SK-N-SH (cell line): Measurements from ENCODE around the gene RNF215. TPM values are rescaled to one million over a fixed set of nuclear protein-coding genes. Genes with fewer than 3 reads are reported as not detected.

Experiments
- CTCF ChIA-PET: fragments of 300-600, 350-600 bp; formaldehyde crosslinking; extraction: SDS; loops from one replicate; lab custom pipeline; 2021; lab: Yijun Ruan, JAX
- POLR2A ChIA-PET: fragments of 350-600 bp; sonication (Branson Sonifier 250); formaldehyde crosslinking; extraction: SDS; loops from one replicate; lab custom pipeline; 2020; ENCODE audit warnings: antibody characterized with exemption, inconsistent platforms; lab: Yijun Ruan, JAX
- DNase-seq: peaks from one replicate; pipeline ENCODE4 v3.0.0; 2012
- H2AFZ ChIP-seq: fragments of 200-600 bp; sonication (generic); 2 replicates; pipeline ENCODE4 v1.8.1; 2016; ENCODE audit warnings: antibody characterized with exemption, mild to moderate bottlenecking, low read depth
- H3F3A ChIP-seq: fragments of 200-600 bp; sonication (generic); replicated peaks from 2 replicates; pipeline ENCODE3; 2016; ENCODE audit warnings: antibody characterized with exemption, mild to moderate bottlenecking; ENCODE audit not compliant: insufficient read depth
- H3K27ac ChIP-seq, 2 experiments: fragments of 200-500 bp in 1 of 2; fragments of 200-600 bp in 1 of 2; sonication (Bioruptor generic) in 1 of 2; sonication (generic), shearing (Covaris generic) in 1 of 2; 2 replicates each; pipeline versions ENCODE4 v1.5.1 to v1.6.1; 2014 to 2016; ENCODE audit warnings: low read depth in 2 of 2, inconsistent platforms in 1 of 2, low read length in 1 of 2, mild to moderate bottlenecking in 1 of 2, mixed read lengths in 1 of 2
- H3K27me3 ChIP-seq: fragments of 200-600 bp; sonication (generic), shearing (Covaris generic); 2 replicates; pipeline ENCODE4 v1.6.1; 2016; ENCODE audit warnings: mixed run types; ENCODE audit not compliant: insufficient read depth
- H3K36me3 ChIP-seq, 2 experiments: fragments of 200-500 bp in 1 of 2; fragments of 200-600 bp in 1 of 2; sonication (Bioruptor generic) in 1 of 2; sonication (generic) in 1 of 2; replicated peaks in 1 of 2; 2 replicates each; pipeline versions ENCODE3 to v1.5.1; 2014 to 2016; ENCODE audit warnings: low read length in 1 of 2, mild to moderate bottlenecking in 1 of 2; ENCODE audit not compliant: insufficient read depth in 2 of 2, control insufficient read depth in 1 of 2
- H3K4me1 ChIP-seq, 2 experiments: fragments of 200-500 bp in 1 of 2; fragments of 200-600 bp in 1 of 2; sonication (Bioruptor generic) in 1 of 2; sonication (generic), shearing (Covaris generic) in 1 of 2; 2 replicates each; pipeline versions ENCODE4 v1.5.1 to v1.6.1; 2014 to 2016; ENCODE audit warnings: low read depth in 1 of 2, low read length in 1 of 2, mixed run types in 1 of 2; ENCODE audit not compliant: insufficient read depth in 2 of 2, control insufficient read depth in 1 of 2
- H3K4me2 ChIP-seq: fragments of 200-600 bp; sonication (generic), shearing (Covaris generic); 2 replicates; pipeline ENCODE4 v1.6.1; 2017; ENCODE audit warnings: mixed run types
- H3K4me3 ChIP-seq, 2 experiments: fragments of 200-500 bp in 1 of 2; fragments of 200-600 bp in 1 of 2; sonication (Bioruptor generic) in 1 of 2; sonication (generic), shearing (Covaris generic) in 1 of 2; 2 replicates each; pipeline versions ENCODE4 v1.5.1 to v1.8.1; 2014 to 2016; ENCODE audit warnings: low read depth in 2 of 2, inconsistent platforms in 1 of 2, low read length in 1 of 2, mild to moderate bottlenecking in 1 of 2, mixed read lengths in 1 of 2, moderate library complexity in 1 of 2
- H3K79me2 ChIP-seq: fragments of 200-600 bp; sonication (generic); 2 replicates; pipeline ENCODE4 v1.8.1; 2017; ENCODE audit warnings: mild to moderate bottlenecking; ENCODE audit not compliant: insufficient read depth
- H3K9ac ChIP-seq: fragments of 200-600 bp; sonication (generic); 2 replicates; pipeline ENCODE4 v1.6.1; 2017; ENCODE audit warnings: mixed run types
- H3K9me2 ChIP-seq: fragments of 200-600 bp; sonication (generic); 2 replicates; pipeline ENCODE4 v1.6.1; 2017; ENCODE audit warnings: mixed run types
- H3K9me3 ChIP-seq: fragments of 200-600 bp; sonication (generic); 2 replicates; pipeline ENCODE4 v1.6.1; 2017; ENCODE audit warnings: mixed run types, mild to moderate bottlenecking, moderate library complexity
- H4K20me1 ChIP-seq: fragments of 200-600 bp; sonication (generic); 2 replicates; pipeline ENCODE4 v1.6.1; 2017; ENCODE audit warnings: mild to moderate bottlenecking, mixed run types; ENCODE audit not compliant: insufficient read depth
- CHD2 ChIP-seq: fragments of 150-350 bp; IDR thresholded peaks from 2 replicates; pipeline ENCODE4 v1.6.1; 2018; ENCODE audit warnings: low read length; ENCODE audit not compliant: partially characterized antibody
- EP300 ChIP-seq, 2 experiments: IDR thresholded peaks; 2 replicates each; pipeline versions ENCODE4 v1.4.0 to v1.6.1; 2012; ENCODE audit warnings: borderline replicate concordance in 1 of 2, low read depth in 1 of 2, low read length in 1 of 2
- FOSL2 ChIP-seq: IDR thresholded peaks from 2 replicates; pipeline ENCODE4 v1.4.0; 2012; ENCODE audit warnings: low read depth, mild to moderate bottlenecking, moderate library complexity, borderline replicate concordance
- FOXJ3 ChIP-seq: sonication (generic); formaldehyde crosslinking; IDR thresholded peaks from 2 replicates; pipeline ENCODE4 v1.5.1; 2020; ENCODE audit warnings: mild to moderate bottlenecking, missing genetic modification reagents
- FOXM1 ChIP-seq: IDR thresholded peaks from 2 replicates; pipeline ENCODE4 v1.4.0; 2012; ENCODE audit warnings: low read depth, mild to moderate bottlenecking
- GATA2 ChIP-seq: sonication (generic); formaldehyde crosslinking; IDR thresholded peaks from 2 replicates; pipeline ENCODE4 v1.5.0; 2020; ENCODE audit warnings: mild to moderate bottlenecking, missing genetic modification reagents
- JUND ChIP-seq: IDR thresholded peaks from 2 replicates; pipeline ENCODE4 v1.4.0; 2012
- MEF2A ChIP-seq: IDR thresholded peaks from 2 replicates; pipeline ENCODE4 v1.4.0; 2012; ENCODE audit warnings: low read depth, borderline replicate concordance
- NRF1 ChIP-seq: IDR thresholded peaks from 2 replicates; pipeline ENCODE4 v1.6.1; 2012; ENCODE audit warnings: low read depth, mild to moderate bottlenecking, low read length
- RAD21 ChIP-seq: IDR thresholded peaks from 2 replicates; pipeline ENCODE4 v1.6.1; 2012; ENCODE audit warnings: mild to moderate bottlenecking, low read length
- RXRA ChIP-seq: IDR thresholded peaks from 2 replicates; pipeline ENCODE4 v1.4.0; 2012; ENCODE audit warnings: low read depth, mild to moderate bottlenecking, borderline replicate concordance
- SIN3A ChIP-seq: IDR thresholded peaks from 2 replicates; pipeline ENCODE4 v1.6.1; 2012; ENCODE audit warnings: low read depth, mild to moderate bottlenecking, low read length, moderate library complexity, borderline replicate concordance
- TAF1 ChIP-seq: IDR thresholded peaks from 2 replicates; pipeline ENCODE4 v1.6.1; 2012; ENCODE audit warnings: low read depth, mild to moderate bottlenecking, low read length, moderate library complexity, borderline replicate concordance
- TCF12 ChIP-seq: IDR thresholded peaks from 2 replicates; pipeline ENCODE4 v1.4.0; 2012
- TEAD4 ChIP-seq: IDR thresholded peaks from 2 replicates; pipeline ENCODE4 v1.4.0; 2012; ENCODE audit warnings: mild to moderate bottlenecking, borderline replicate concordance; ENCODE audit not compliant: insufficient read depth
- WGBS: methylation state at CpG from one replicate; pipeline ENCODE4 v1.1.6; 2017; ENCODE audit warnings: low lambda C conversion rate; 5-methylcytosine and 5-hydroxymethylcytosine counted together
- polyA plus RNA-seq, 3 experiments: library from polyadenylated mRNA; depleted of rRNA; stranded (reverse); fragments of >200 nt; gene quantifications; 2 replicates each; pipeline ENCODE4 v1.2.3, GENCODE V29; 2012
- TF ChIP-seq, protein P1 (sequence below): IDR thresholded peaks from 2 replicates; pipeline ENCODE4; 2012
- TF ChIP-seq, protein P2 (sequence below): IDR thresholded peaks from 2 replicates; pipeline ENCODE4 v1.4.0; 2012; ENCODE audit warnings: low read depth, borderline replicate concordance

The RNF215 gene
- polyA plus RNA-seq, 1 of the 3 experiments (the other 2 are of a cell fraction), result 28.6 TPM

DNA sequence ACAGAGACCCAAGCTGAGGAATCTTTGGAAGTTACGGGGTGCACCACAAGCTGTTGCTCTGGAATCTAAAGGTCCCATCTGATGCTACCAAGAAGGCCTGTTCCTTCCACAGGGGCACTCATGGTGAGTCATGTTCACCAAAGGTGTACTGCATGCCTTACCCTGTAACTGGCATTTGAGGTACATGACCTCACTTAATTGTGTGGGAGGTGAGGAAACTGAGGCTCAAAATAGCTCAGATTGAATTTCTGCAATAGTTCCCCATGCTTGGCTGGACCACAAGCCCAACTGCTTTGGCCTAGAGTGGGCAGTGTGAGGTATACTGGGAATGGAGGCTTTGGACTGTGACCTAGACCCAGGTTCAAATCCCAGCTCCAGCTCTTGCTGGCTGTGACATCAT, 46.6 kb upstream of the RNF215 start:
- Histone ChIP-seq H3K9me3 (no peaks in the 10 kb centered on the region), H3K9ac (no peak overlapping the region), H3K4me3 (no peak overlapping the region), H3K79me2 (no peaks in the 10 kb centered on the region), H3K4me2 (no peak overlapping the region), H3K9me2 (no peaks in the 10 kb centered on the region), H2AFZ (no peak overlapping the region), H3F3A (no peaks in the 10 kb centered on the region), H3K4me1 (no peaks in the 10 kb centered on the region; a peak in 2 of 4 replicates), H3K27ac (no peak overlapping the region), H3K27me3 (no peaks in the 10 kb centered on the region), H4K20me1 (no peaks in the 10 kb centered on the region), H3K36me3 (no peaks in the 10 kb centered on the region)
- no peak for TF ChIP-seq GATA2 (CRISPR knock-in tag)
- TF ChIP-seq, protein P1, sequence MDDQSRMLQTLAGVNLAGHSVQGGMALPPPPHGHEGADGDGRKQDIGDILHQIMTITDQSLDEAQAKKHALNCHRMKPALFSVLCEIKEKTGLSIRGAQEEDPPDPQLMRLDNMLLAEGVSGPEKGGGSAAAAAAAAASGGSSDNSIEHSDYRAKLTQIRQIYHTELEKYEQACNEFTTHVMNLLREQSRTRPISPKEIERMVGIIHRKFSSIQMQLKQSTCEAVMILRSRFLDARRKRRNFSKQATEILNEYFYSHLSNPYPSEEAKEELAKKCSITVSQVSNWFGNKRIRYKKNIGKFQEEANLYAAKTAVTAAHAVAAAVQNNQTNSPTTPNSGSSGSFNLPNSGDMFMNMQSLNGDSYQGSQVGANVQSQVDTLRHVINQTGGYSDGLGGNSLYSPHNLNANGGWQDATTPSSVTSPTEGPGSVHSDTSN, result no peak
- TF ChIP-seq CHD2, result no peak
- no peak for TF ChIP-seq TAF1
- TF ChIP-seq MEF2A, result no peak
- no peak for TF ChIP-seq EP300 (IDR thresholded peaks at IDR 0.05; ENCODE audit: borderline replicate concordance in 1 of 2, low read depth in 1 of 2, low read length in 1 of 2)
- TF ChIP-seq TEAD4, result no peak
- no peak for TF ChIP-seq JUND
- TF ChIP-seq SIN3A, result no peak
- TF ChIP-seq TCF12, result no peak
- TF ChIP-seq, protein P2, sequence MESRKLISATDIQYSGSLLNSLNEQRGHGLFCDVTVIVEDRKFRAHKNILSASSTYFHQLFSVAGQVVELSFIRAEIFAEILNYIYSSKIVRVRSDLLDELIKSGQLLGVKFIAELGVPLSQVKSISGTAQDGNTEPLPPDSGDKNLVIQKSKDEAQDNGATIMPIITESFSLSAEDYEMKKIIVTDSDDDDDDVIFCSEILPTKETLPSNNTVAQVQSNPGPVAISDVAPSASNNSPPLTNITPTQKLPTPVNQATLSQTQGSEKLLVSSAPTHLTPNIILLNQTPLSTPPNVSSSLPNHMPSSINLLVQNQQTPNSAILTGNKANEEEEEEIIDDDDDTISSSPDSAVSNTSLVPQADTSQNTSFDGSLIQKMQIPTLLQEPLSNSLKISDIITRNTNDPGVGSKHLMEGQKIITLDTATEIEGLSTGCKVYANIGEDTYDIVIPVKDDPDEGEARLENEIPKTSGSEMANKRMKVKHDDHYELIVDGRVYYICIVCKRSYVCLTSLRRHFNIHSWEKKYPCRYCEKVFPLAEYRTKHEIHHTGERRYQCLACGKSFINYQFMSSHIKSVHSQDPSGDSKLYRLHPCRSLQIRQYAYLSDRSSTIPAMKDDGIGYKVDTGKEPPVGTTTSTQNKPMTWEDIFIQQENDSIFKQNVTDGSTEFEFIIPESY, result no peak
- no peak for TF ChIP-seq FOSL2
- TF ChIP-seq RXRA, result no peak
- no peak for TF ChIP-seq NRF1
- TF ChIP-seq FOXM1, result no peak
- TF ChIP-seq RAD21, result no peak
- TF ChIP-seq FOXJ3, result no peak
- 80% methylated on average over 1 of the region's 1 CpG for WGBS
- ChIA-PET POLR2A (interaction anchor here (1.6 kb wide), 1 partner anchor 10 kb away, joined by 6 read pairs; no protein-coding TSS in a partner anchor), CTCF (interaction anchor here (1.0 to 2.9 kb wide), 5 partner anchors 11 to 146 kb away, joined by 3 to 14 read pairs (median 4); no protein-coding TSS in a partner anchor)
- DNase-seq, result no peak
